Fibroblast of villous mesenchyme (primary cell): ENCODE data around the gene UGT3A2. TPM values are rescaled to one million over a fixed set of nuclear protein-coding genes. Genes with fewer than 3 reads are reported as not detected.

Experiments used
- DNase-seq: peaks from one replicate; pipeline ENCODE4 v3.0.0-alpha.2; 2010; ENCODE audit warnings: low read depth
- H3K4me3 ChIP-seq: 2 replicates; pipeline ENCODE4 v1.5.1; 2011; ENCODE audit warnings: low read depth, mild to moderate bottlenecking, low read length
- total RNA-seq: library from RNA; depleted of rRNA; stranded (reverse); fragments of >200 nt; gene quantifications from 2 replicates; pipeline ENCODE4 v1.2.3, GENCODE V29; 2012
- TF ChIP-seq, protein P1 (sequence below): IDR thresholded peaks from 2 replicates; pipeline ENCODE4 v1.5.1; 2012; ENCODE audit warnings: low read depth, mild to moderate bottlenecking, low read length; ENCODE audit not compliant: insufficient read depth

UGT3A2 gene
- total RNA-seq, 1 donor, result not detected

DNA sequence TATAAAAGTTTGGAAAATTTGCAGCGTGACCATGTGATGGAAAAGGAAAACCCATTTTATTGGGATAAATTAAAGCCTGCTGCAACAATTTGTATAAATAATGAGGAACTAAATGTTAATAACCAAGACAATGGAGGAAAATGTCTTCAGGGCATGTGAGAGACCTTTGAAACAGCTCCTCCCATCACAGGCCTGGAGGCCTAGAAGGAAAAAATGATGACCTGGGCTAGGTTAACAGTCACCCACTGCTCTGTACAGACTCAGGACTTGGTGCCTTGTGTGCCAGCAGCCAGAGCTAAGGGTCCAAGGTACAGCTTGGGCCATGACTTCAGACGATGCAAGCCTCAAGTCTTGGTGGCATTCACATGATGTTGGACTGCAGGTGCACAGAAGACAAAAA lies 53.5 kb downstream of the UGT3A2 start:
- TF ChIP-seq, protein P1, sequence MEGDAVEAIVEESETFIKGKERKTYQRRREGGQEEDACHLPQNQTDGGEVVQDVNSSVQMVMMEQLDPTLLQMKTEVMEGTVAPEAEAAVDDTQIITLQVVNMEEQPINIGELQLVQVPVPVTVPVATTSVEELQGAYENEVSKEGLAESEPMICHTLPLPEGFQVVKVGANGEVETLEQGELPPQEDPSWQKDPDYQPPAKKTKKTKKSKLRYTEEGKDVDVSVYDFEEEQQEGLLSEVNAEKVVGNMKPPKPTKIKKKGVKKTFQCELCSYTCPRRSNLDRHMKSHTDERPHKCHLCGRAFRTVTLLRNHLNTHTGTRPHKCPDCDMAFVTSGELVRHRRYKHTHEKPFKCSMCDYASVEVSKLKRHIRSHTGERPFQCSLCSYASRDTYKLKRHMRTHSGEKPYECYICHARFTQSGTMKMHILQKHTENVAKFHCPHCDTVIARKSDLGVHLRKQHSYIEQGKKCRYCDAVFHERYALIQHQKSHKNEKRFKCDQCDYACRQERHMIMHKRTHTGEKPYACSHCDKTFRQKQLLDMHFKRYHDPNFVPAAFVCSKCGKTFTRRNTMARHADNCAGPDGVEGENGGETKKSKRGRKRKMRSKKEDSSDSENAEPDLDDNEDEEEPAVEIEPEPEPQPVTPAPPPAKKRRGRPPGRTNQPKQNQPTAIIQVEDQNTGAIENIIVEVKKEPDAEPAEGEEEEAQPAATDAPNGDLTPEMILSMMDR, result no peak
- DNase-seq, result no peak
- H3K4me3 ChIP-seq, result no peak overlapping the region

DNA sequence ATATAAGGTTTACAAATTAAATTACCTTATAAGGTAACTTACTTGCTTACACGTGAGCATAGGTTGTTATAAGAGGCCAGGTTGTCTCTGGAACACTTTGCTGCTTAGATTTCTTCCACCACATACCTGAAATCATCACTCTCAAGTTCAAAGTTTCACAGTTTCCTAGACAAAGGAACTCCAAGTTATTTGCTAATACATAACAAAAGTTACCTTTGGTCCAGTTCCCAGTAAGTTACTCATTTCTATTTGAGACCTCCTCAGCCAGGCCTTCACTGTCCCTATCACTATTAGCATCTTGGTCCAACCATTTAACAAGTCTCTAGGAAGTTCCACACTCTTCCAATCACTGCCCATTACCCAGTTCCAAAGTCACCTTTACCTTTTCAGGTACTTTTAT lies 57.0 kb downstream of the UGT3A2 start:
- no peak for DNase-seq
- TF ChIP-seq, protein P1, result no peak
- no peak overlapping the region for H3K4me3 ChIP-seq

DNA sequence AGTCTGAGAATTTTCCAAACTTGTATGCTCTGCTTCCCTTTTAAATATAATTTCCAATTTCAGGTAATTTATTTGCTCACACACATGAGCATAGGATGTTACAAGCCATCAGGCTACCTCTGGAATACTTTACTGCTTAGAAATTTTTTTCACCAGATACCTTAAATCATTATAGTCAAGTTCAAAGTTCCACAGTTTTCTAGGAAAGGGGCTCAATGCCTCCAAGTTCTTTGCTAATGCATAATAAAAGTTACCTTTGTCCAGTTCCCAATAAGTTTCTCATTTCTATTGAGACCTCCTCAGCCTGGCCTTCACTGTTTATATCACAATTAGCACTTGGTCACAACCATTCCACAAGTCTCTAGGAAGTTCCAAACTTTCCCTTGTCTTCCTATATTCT lies 59.3 kb downstream of the UGT3A2 start:
- TF ChIP-seq, protein P1, result no peak
- no peak for DNase-seq
- H3K4me3 ChIP-seq, result no peak overlapping the region

DNA sequence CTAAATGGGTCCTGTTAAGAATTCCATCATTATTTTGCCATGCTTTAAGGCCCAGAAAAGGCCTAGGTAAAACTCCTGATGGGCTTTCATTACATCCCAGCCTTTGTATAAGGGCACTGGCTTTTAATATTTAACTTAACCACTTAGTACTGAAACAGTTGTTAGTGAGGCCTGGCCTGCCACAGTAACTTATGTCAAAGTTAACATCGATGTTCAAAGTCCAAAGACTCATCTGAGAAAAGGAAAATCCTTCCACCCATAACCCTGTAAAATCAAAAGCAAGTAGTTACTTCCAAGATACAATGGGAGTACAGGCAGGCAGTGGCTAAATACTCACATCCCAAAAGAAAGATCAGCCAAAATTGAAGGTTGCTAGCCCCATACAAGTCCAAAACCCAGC lies 60.5 kb downstream of the UGT3A2 start:
- DNase-seq, result no peak
- TF ChIP-seq, protein P1, result no peak
- H3K4me3 ChIP-seq, result no peak overlapping the region

DNA sequence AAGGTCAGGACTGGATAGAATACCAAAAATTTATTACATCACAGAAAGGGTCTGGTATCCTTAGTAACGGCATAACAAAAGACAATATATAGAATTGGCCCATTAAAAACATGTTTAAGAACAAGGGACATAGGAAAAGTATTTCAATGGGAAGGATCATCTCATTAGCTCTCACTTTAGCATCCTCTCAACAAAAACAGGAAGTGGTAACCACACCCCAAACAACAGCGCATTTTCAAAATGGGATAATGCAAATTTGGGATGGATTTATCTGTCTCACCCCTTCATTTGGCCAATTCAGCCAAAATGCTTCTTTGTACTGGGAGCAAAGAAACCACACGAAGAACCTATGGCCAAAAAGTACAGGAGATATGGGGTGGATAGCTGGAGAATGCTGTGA lies 65.7 kb downstream of the UGT3A2 start:
- H3K4me3 ChIP-seq, result no peak overlapping the region
- DNase-seq, result no peak
- TF ChIP-seq, protein P1, result no peak

DNA sequence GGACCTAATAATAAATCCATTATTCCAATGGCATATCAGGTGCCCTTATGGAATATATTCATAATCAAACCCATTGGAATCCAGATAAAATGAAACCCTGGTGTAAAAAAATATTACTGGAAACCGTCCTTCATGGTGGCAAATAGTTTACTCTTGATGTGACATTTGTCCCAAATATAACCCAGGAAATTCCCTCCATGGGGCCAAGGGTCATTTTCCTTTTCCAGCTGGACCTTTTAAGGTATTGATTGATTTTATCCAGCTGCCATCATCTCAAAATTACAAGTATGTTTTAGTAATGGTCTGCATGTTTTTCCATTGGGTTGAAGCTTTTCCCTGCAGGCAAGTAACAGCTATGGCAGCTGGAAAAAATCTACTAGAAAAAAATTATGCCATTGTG lies 67.1 kb downstream of the UGT3A2 start:
- TF ChIP-seq, protein P1, result no peak
- H3K4me3 ChIP-seq, result no peak overlapping the region
- no peak for DNase-seq

DNA sequence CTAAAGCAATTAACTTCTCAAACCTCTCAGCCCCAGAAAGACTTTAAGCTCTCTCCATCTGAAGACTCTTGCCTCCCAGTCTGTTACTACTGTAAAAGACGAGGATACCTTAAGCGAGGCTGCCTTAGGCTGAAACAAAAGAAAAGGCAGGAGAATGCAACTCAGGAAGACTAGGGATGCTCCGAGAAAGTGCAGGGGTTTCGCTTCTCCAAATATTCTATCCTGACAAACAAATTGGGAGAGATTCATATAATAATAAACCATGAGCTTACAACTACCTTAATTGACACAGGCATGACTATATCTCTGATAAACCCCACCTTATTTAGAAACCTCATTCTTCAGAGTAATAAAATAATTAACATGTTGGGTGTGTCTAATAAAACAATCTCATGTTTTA lies 70.6 kb downstream of the UGT3A2 start:
- no peak for DNase-seq
- TF ChIP-seq, protein P1, result no peak
- no peak overlapping the region for H3K4me3 ChIP-seq
